WTC11 (cell line): ENCODE data around the gene PCDH10. TPM values are rescaled to one million over a fixed set of nuclear protein-coding genes. Genes with fewer than 3 reads are reported as not detected.

Source experiments
- ATAC-seq: fragments of 200-7000 bp; cut with Tn5 transposase; 2 replicates; pipeline ENCODE4 v1.10.0; 2021; ENCODE audit warnings: mild to moderate bottlenecking, moderate library complexity
- CTCF ChIA-PET: fragments of 300-600 bp; sonication (Branson Sonifier 250); formaldehyde crosslinking; loops from one replicate; lab custom pipeline; 2021; ENCODE audit warnings: antibody characterized with exemption; lab: Charles Lee
- POLR2A ChIA-PET: fragments of 350-600 bp; sonication (Branson Sonifier 250); formaldehyde crosslinking; loops from one replicate; lab custom pipeline; 2021; ENCODE audit warnings: antibody characterized with exemption; lab: Charles Lee
- DNase-seq: peaks from one replicate; pipeline ENCODE4 v3.0.0; 2021; ENCODE audit warnings: low spot score
- H3K27ac Mint-ChIP-seq: 2 replicates; pipeline ENCODE4 v1.8.0; 2021; ENCODE audit warnings: mixed read lengths
- H3K27me3 Mint-ChIP-seq: 2 replicates; pipeline ENCODE4 v1.8.0; 2021; ENCODE audit warnings: low read depth, mild to moderate bottlenecking, moderate library complexity, mixed read lengths
- H3K36me3 Mint-ChIP-seq: 2 replicates; pipeline ENCODE4 v1.8.0; 2021; ENCODE audit warnings: mixed read lengths
- H3K4me1 Mint-ChIP-seq: 2 replicates; pipeline ENCODE4 v1.8.0; 2022; ENCODE audit warnings: mixed read lengths
- H3K4me3 Mint-ChIP-seq: 2 replicates; pipeline ENCODE4 v1.8.0; 2021; ENCODE audit warnings: mild to moderate bottlenecking, moderate library complexity, mixed read lengths
- H3K9me3 Mint-ChIP-seq: 2 replicates; pipeline ENCODE4 v1.8.0; 2021; ENCODE audit warnings: mixed read lengths
- CDX4 ChIP-seq: fragments of 250-450 bp; sonication (Bioruptor Pico); IDR thresholded peaks from 2 replicates; pipeline ENCODE4 v1.9.0; 2021; ENCODE audit warnings: moderate library complexity, mild to moderate bottlenecking, inconsistent platforms, borderline replicate concordance
- ELF4 ChIP-seq: sonication (generic); formaldehyde crosslinking; IDR thresholded peaks from 2 replicates; pipeline ENCODE4 v1.8.1; 2022; ENCODE audit warnings: low read depth, mild to moderate bottlenecking, moderate library complexity, missing genetic modification reagents
- ETV6 ChIP-seq: sonication (generic); formaldehyde crosslinking; IDR thresholded peaks from 2 replicates; pipeline ENCODE4 v1.8.1; 2022; ENCODE audit warnings: mild to moderate bottlenecking, missing genetic modification reagents
- FOXP4 ChIP-seq: sonication (generic); formaldehyde crosslinking; IDR thresholded peaks from 2 replicates; pipeline ENCODE4 v1.8.0; 2022; ENCODE audit warnings: mild to moderate bottlenecking, missing genetic modification reagents
- HMGXB4 ChIP-seq: sonication (generic); formaldehyde crosslinking; IDR thresholded peaks from 2 replicates; pipeline ENCODE4 v1.8.1; 2023; ENCODE audit warnings: mild to moderate bottlenecking, moderate library complexity, missing genetic modification reagents
- IRF1 ChIP-seq: sonication (generic); formaldehyde crosslinking; IDR thresholded peaks from 2 replicates; pipeline ENCODE4 v1.8.0; 2023; ENCODE audit warnings: missing genetic modification reagents
- IRF2 ChIP-seq: sonication (generic); formaldehyde crosslinking; IDR thresholded peaks from 2 replicates; pipeline ENCODE4 v1.8.0; 2022; ENCODE audit warnings: low read depth, missing genetic modification reagents, borderline replicate concordance
- JUN ChIP-seq: sonication (generic); formaldehyde crosslinking; IDR thresholded peaks from 2 replicates; pipeline ENCODE4 v1.8.0; 2023; ENCODE audit warnings: mild to moderate bottlenecking, missing genetic modification reagents
- KAT7 ChIP-seq: sonication (generic); formaldehyde crosslinking; IDR thresholded peaks from 2 replicates; pipeline ENCODE4 v1.8.1; 2023; ENCODE audit warnings: missing genetic modification reagents, mild to moderate bottlenecking, borderline replicate concordance
- MLX ChIP-seq: sonication (generic); formaldehyde crosslinking; IDR thresholded peaks from 2 replicates; pipeline ENCODE4 v1.8.1; 2023; ENCODE audit warnings: mild to moderate bottlenecking, missing genetic modification reagents, moderate library complexity
- MYBL2 ChIP-seq: sonication (generic); formaldehyde crosslinking; IDR thresholded peaks from 2 replicates; pipeline ENCODE4 v1.8.1; 2023; ENCODE audit warnings: mild to moderate bottlenecking, moderate library complexity, missing genetic modification reagents
- NFYB ChIP-seq: sonication (generic); formaldehyde crosslinking; conservative IDR thresholded peaks from 2 replicates; pipeline ENCODE4 v1.8.0; 2022; ENCODE audit warnings: low read depth, missing genetic modification reagents
- PRRX2 ChIP-seq: fragments of 250-450 bp; sonication (Bioruptor Pico); IDR thresholded peaks from 2 replicates; pipeline ENCODE4 v1.8.0; 2021; ENCODE audit warnings: mild to moderate bottlenecking
- SMAD3 ChIP-seq: sonication (generic); formaldehyde crosslinking; IDR thresholded peaks from 2 replicates; pipeline ENCODE4 v1.8.0; 2022; ENCODE audit warnings: missing genetic modification reagents, mild to moderate bottlenecking, borderline replicate concordance
- SMAD4 ChIP-seq: sonication (generic); formaldehyde crosslinking; IDR thresholded peaks from 2 replicates; pipeline ENCODE4 v1.8.0; 2022; ENCODE audit warnings: mild to moderate bottlenecking, missing genetic modification reagents
- TEAD4 ChIP-seq: sonication (generic); formaldehyde crosslinking; IDR thresholded peaks from 2 replicates; pipeline ENCODE4 v1.8.0; 2022; ENCODE audit warnings: mild to moderate bottlenecking, missing genetic modification reagents
- ZNF281 ChIP-seq: sonication (generic); formaldehyde crosslinking; IDR thresholded peaks from 2 replicates; pipeline ENCODE4 v1.8.0; 2023; ENCODE audit warnings: mild to moderate bottlenecking, missing genetic modification reagents
- ZNF396 ChIP-seq: fragments of 250-450 bp; sonication (Bioruptor Pico); IDR thresholded peaks from 2 replicates; pipeline ENCODE4 v1.8.0; 2021; ENCODE audit warnings: mild to moderate bottlenecking, moderate library complexity, borderline replicate concordance
- ZNF425 ChIP-seq: fragments of 250-450 bp; sonication (Bioruptor Pico); conservative IDR thresholded peaks from 2 replicates; pipeline ENCODE4 v1.9.0; 2021; ENCODE audit warnings: mild to moderate bottlenecking
- total RNA-seq: library from RNA; stranded (reverse); gene quantifications from 3 replicates; pipeline ENCODE4 v1.2.3, GENCODE V29; 2021

PCDH10 gene
- total RNA-seq, 1 experiment from 2014 or later, result 7.8 TPM

- no peak overlapping the region for H3K27ac Mint-ChIP-seq
- no peaks in the 10 kb centered on the region for H3K9me3 Mint-ChIP-seq
- POLR2A ChIA-PET, result interaction anchor here (0.6 to 0.7 kb wide), 2 partner anchors 41 to 70 kb away, joined by 5 to 6 read pairs; no protein-coding TSS in a partner anchor
- no peak overlapping the region for H3K4me3 Mint-ChIP-seq
- CTCF ChIA-PET, result no interaction called here
- DNase-seq, result no peak
- no peaks in the 10 kb centered on the region for H3K36me3 Mint-ChIP-seq
- no peaks in the 10 kb centered on the region for H3K4me1 Mint-ChIP-seq
- ATAC-seq, result no peak
- TF ChIP-seq NFYB (CRISPR knock-in tag) (no peak), FOXP4 (no peak), CDX4 (CRISPR knock-in tag) (no peak), PRRX2 (CRISPR knock-in tag) (no peak), IRF2 (CRISPR knock-in tag) (no peak), JUN (CRISPR knock-in tag) (no peak), ZNF396 (no peak), ETV6 (no peak), IRF1 (no peak), ZNF281 (CRISPR knock-in tag) (no peak), MYBL2 (CRISPR knock-in tag) (no peak), KAT7 (no peak), ELF4 (CRISPR knock-in tag) (no peak), HMGXB4 (no peak), TEAD4 (CRISPR knock-in tag) (no peak), MLX (CRISPR knock-in tag) (no peak), SMAD4 (CRISPR knock-in tag) (no peak), ZNF425 (CRISPR knock-in tag) (no peak), SMAD3 (CRISPR knock-in tag) (no peak)
- no peaks in the 10 kb centered on the region for H3K27me3 Mint-ChIP-seq
These were observed 39.5 kb downstream of the PCDH10 start for GRCh38 chr4:133188433-133189146.
